ENCODE data around the gene CHMP5.

- TF ChIP-seq CTCF (conservative IDR thresholded peaks at IDR 0.05; ENCODE audit: low read depth, low read length): no peak
- no peak for TF ChIP-seq EZH2 (IDR thresholded peaks at IDR 0.05; ENCODE audit: borderline replicate concordance, low read depth, low read length, poor library complexity, severe bottlenecking)
Observed at GRCh38 chr9:33249087-33249658, 15.7 kb upstream of the CHMP5 start.
